ENCODE measurements around the gene NUMB. TPM values are rescaled to one million over a fixed set of nuclear protein-coding genes. Genes with fewer than 3 reads are reported as not detected.

The NUMB gene
- total and polyA plus RNA-seq, 2 experiments from 2014 or later, result 64.8 to 142 TPM

- in situ Hi-C loops (cut with MboI), result loop anchor here (5.0 kb wide), 1 partner anchor 177 kb away; no protein-coding TSS in a partner anchor
- no peaks in the 10 kb centered on the region for H3K9me2 ChIP-seq (ENCODE audit: insufficient read depth)
- no peak overlapping the region for H3K27ac ChIP-seq
- WGBS, 2 experiments (ENCODE audit: low coverage in 1 of 2, low lambda C conversion rate in 2 of 2, missing lambda C conversion rate in 2 of 2), result 52 to 58% methylated on average over 1 of the region's 1 CpG
- no peaks in the 10 kb centered on the region for H3K9me3 ChIP-seq (ENCODE audit: low read depth)
- no peak overlapping the region for H3K9ac ChIP-seq
- DNase-seq, result peak; percentile 72
- H3K27me3 ChIP-seq (replicated peaks; ENCODE audit: insufficient read depth), result no peaks in the 10 kb centered on the region
- no peak overlapping the region for H3K4me2 ChIP-seq (ENCODE audit: unreplicated experiment)
- H3K79me2 ChIP-seq (ENCODE audit: insufficient read depth), result peaks cover 83% of the 10 kb centered on the region
- no peaks in the 10 kb centered on the region for H3K4me1 ChIP-seq (ENCODE audit: insufficient read depth)
- TF ChIP-seq EZH2 (IDR thresholded peaks at IDR 0.05; ENCODE audit: insufficient read depth, poor library complexity, severe bottlenecking) (no peak), EZH2phosphoT487 (IDR thresholded peaks at IDR 0.05; ENCODE audit: insufficient read depth, low read depth) (no peak)
- peaks cover 47% of the 10 kb centered on the region for H3F3A ChIP-seq (ENCODE audit: insufficient read depth)
- peaks cover 40% of the 10 kb centered on the region for H3K36me3 ChIP-seq (ENCODE audit: low read depth)
- H4K20me1 ChIP-seq (ENCODE audit: insufficient read depth), result no peaks in the 10 kb centered on the region
- H2AFZ ChIP-seq, result no peak overlapping the region
- H3K4me3 ChIP-seq, result no peak overlapping the region
Measured at GRCh38 chr14:73295198-73295796, 163.0 kb downstream of the NUMB start.

- H3K4me2 ChIP-seq (ENCODE audit: unreplicated experiment), result no peak overlapping the region
- in situ Hi-C loops (cut with MboI), result no loop called here
- peaks cover 84% of the 10 kb centered on the region for H3K79me2 ChIP-seq (ENCODE audit: insufficient read depth)
- H3K27ac ChIP-seq, result peak overlapping the region; percentile 7; the same call in 1 of the 2 replicates
- 97 to 98% methylated on average over 12 of the region's 12 CpGs for WGBS, 2 experiments (ENCODE audit: low coverage in 1 of 2, low lambda C conversion rate in 2 of 2, missing lambda C conversion rate in 2 of 2)
- no peaks in the 10 kb centered on the region for H3K9me2 ChIP-seq (ENCODE audit: insufficient read depth)
- no peaks in the 10 kb centered on the region for H3K27me3 ChIP-seq (replicated peaks; ENCODE audit: insufficient read depth)
- H3F3A ChIP-seq (ENCODE audit: insufficient read depth), result peaks cover 59% of the 10 kb centered on the region
- peaks cover 5% of the 10 kb centered on the region; the same call in 1 of the 2 replicates for H3K4me1 ChIP-seq (ENCODE audit: insufficient read depth)
- TF ChIP-seq EZH2phosphoT487 (IDR thresholded peaks at IDR 0.05; ENCODE audit: insufficient read depth, low read depth), result no peak
- TF ChIP-seq EZH2 (IDR thresholded peaks at IDR 0.05; ENCODE audit: insufficient read depth, poor library complexity, severe bottlenecking), result no peak
- no peak overlapping the region for H3K9ac ChIP-seq
- no peaks in the 10 kb centered on the region for H4K20me1 ChIP-seq (ENCODE audit: insufficient read depth)
- H3K9me3 ChIP-seq (ENCODE audit: low read depth), result no peaks in the 10 kb centered on the region
- no peak overlapping the region for H2AFZ ChIP-seq
- DNase-seq, result no peak
- H3K36me3 ChIP-seq (ENCODE audit: low read depth), result peaks cover 34% of the 10 kb centered on the region
- no peak overlapping the region for H3K4me3 ChIP-seq
Measured at GRCh38 chr14:73293782-73294781, 164.3 kb downstream of the NUMB start.

- Histone ChIP-seq H3K4me3 (no peak overlapping the region), H3K9ac (no peak overlapping the region), H3K9me3 (ENCODE audit: low read depth) (no peaks in the 10 kb centered on the region), H3F3A (ENCODE audit: insufficient read depth) (peaks cover 55% of the 10 kb centered on the region), H3K27ac (peak overlapping the region; percentile 20), H3K79me2 (ENCODE audit: insufficient read depth) (peaks cover 75% of the 10 kb centered on the region), H3K4me1 (ENCODE audit: insufficient read depth) (peaks cover 5% of the 10 kb centered on the region; the same call in 1 of the 2 replicates), H2AFZ (no peak overlapping the region), H3K4me2 (ENCODE audit: unreplicated experiment) (no peak overlapping the region), H3K36me3 (ENCODE audit: low read depth) (peaks cover 47% of the 10 kb centered on the region), H3K27me3 (replicated peaks; ENCODE audit: insufficient read depth) (no peaks in the 10 kb centered on the region), H3K9me2 (ENCODE audit: insufficient read depth) (no peaks in the 10 kb centered on the region), H4K20me1 (ENCODE audit: insufficient read depth) (no peaks in the 10 kb centered on the region)
- no peak for DNase-seq
- WGBS, 2 experiments (ENCODE audit: low coverage in 1 of 2, low lambda C conversion rate in 2 of 2, missing lambda C conversion rate in 2 of 2), result 83 to 86% methylated on average over 4 of the region's 4 CpGs
- in situ Hi-C loops (cut with MboI), result no loop called here
- no peak for TF ChIP-seq EZH2phosphoT487 (IDR thresholded peaks at IDR 0.05; ENCODE audit: insufficient read depth, low read depth)
- TF ChIP-seq EZH2 (IDR thresholded peaks at IDR 0.05; ENCODE audit: insufficient read depth, poor library complexity, severe bottlenecking), result no peak
Measured at GRCh38 chr14:73290279-73290678, 168.1 kb downstream of the NUMB start.

- H3K27me3 ChIP-seq (replicated peaks; ENCODE audit: insufficient read depth), result no peaks in the 10 kb centered on the region
- H4K20me1 ChIP-seq (ENCODE audit: insufficient read depth), result no peaks in the 10 kb centered on the region
- in situ Hi-C loops (cut with MboI), result no loop called here
- no peak overlapping the region for H3K4me3 ChIP-seq
- peak overlapping the region; percentile 20 for H3K27ac ChIP-seq
- H3K4me2 ChIP-seq (ENCODE audit: unreplicated experiment), result no peak overlapping the region
- DNase-seq, result peak; percentile 57
- no peaks in the 10 kb centered on the region for H3K9me3 ChIP-seq (ENCODE audit: low read depth)
- no peaks in the 10 kb centered on the region for H3K9me2 ChIP-seq (ENCODE audit: insufficient read depth)
- H3K9ac ChIP-seq, result no peak overlapping the region
- H3K36me3 ChIP-seq (ENCODE audit: low read depth), result peaks cover 52% of the 10 kb centered on the region
- H3F3A ChIP-seq (ENCODE audit: insufficient read depth), result peaks cover 60% of the 10 kb centered on the region
- peaks cover 5% of the 10 kb centered on the region; the same call in 1 of the 2 replicates for H3K4me1 ChIP-seq (ENCODE audit: insufficient read depth)
- no peak overlapping the region for H2AFZ ChIP-seq
- 48 to 50% methylated on average over 3 of the region's 3 CpGs for WGBS, 2 experiments (ENCODE audit: low coverage in 1 of 2, low lambda C conversion rate in 2 of 2, missing lambda C conversion rate in 2 of 2)
- peaks cover 80% of the 10 kb centered on the region for H3K79me2 ChIP-seq (ENCODE audit: insufficient read depth)
- TF ChIP-seq EZH2 (IDR thresholded peaks at IDR 0.05; ENCODE audit: insufficient read depth, poor library complexity, severe bottlenecking), result no peak
- TF ChIP-seq EZH2phosphoT487 (IDR thresholded peaks at IDR 0.05; ENCODE audit: insufficient read depth, low read depth), result no peak
Measured at GRCh38 chr14:73289729-73290128, 168.6 kb downstream of the NUMB start.

All from GM23248 (cell line).